Dedifferentiated amniotic fluid mesenchymal stem cell (primary cell): Measurements from ENCODE around the gene NFS1.
"Not testable (repeated sequence)": the region's sequence is repeated elsewhere in the genome, so short reads cannot be mapped to it uniquely, and the experiment has no call there.

Experiments used
- DNase-seq: peaks from one replicate; pipeline ENCODE4 v3.0.0-alpha.2; 2016; ENCODE audit errors: extremely low spot score

The NFS1 gene

DNA sequence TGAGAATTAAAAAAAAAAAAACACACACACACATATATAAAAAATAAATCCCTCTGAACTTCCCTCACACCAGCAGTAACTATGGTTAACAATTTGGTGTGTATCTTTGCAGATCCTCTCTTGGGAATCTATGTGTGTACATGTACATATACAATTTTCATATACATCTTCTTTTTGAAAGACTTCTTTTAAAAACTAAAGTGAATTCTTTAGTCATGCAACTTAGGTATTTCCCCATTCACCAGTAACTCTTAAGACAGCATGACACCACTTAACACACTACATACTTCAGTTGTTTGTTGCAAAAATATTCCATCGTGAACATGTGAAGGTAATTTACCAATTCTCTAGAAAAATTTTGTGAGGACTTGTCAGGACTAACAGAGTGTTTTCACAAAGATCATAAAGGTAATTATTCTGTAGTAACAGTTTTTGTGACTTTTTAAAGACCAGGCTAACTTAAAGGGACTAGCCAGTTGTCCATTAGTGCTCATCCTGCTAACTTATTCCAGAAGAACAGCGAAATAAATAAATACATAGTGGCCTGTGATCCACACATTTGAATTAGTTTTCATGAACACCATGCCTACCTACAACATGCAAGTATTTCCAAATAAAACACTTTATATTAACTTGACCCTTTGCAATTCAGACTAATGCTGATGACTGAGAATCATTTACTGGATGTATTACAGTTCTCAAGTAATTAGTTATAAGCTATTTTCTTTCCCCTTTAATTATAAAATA is 30.9 kb upstream of the NFS1 start:
- DNase-seq = no peak

DNA sequence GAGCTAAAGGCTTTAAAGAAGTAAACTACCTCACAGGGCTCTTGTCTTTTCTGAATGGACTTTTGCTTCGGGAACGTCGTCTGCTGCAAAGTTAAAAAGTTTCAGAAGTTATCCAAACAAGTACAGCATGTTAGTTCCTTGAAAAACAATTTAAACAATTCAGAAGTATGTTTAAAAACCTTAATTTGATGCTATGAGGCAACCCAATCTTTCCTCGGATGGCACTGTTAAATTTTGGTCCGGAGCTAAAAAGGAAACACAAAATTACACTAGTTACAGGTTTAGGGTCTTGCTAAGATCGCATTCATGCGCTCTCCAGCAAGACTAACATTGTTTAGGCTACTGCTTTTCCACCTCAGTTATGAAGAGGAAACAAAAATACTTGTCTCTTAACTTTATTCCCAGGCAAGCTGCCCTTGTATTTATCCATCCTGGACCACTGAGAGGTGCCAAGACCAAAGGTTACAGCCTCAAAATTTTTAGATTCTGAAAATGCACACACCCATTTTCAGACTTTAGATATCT is 30.2 kb upstream of the NFS1 start:
- DNase-seq = no peak

DNA sequence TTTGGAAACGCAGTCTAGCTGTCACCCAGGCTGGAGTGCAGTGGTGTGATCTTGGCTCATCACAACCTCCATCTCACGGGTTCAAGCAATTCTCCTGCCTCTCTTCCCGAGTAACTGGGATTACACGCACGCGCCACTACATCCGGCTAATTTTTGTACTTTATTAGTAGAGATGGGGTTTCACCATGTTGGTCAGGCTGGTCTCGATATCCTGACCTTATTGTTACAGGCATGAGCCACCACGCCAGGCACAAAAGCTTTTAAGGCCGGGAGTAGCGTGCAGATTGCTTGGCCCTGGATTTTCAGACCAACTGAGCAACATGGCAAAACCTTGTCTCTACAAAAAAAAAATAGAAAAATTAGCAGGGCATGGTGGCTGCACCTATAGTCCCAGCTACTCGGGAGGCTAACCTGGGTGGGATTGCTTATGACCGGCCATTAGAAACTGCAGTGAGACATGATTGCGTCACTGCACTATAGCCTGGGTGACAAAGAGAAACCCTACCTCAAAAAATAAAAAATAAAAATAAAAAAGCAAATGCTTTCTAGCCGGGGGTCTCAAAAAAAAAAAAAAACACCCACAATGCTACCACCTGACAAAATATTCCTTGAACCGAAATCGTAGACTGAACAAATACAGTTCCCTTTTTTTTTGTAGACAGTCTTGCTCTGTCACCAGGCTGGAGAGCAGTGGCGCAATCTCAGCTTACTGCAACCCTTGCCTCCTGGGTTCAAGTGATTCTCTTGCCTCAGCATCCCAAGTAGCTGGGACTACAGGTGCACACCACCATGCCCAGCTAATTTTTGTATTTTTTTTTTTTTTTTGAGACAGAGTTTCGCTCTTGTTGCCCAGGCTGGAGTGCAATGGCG is 27.9 kb upstream of the NFS1 start:
- DNase-seq = no peak

DNA sequence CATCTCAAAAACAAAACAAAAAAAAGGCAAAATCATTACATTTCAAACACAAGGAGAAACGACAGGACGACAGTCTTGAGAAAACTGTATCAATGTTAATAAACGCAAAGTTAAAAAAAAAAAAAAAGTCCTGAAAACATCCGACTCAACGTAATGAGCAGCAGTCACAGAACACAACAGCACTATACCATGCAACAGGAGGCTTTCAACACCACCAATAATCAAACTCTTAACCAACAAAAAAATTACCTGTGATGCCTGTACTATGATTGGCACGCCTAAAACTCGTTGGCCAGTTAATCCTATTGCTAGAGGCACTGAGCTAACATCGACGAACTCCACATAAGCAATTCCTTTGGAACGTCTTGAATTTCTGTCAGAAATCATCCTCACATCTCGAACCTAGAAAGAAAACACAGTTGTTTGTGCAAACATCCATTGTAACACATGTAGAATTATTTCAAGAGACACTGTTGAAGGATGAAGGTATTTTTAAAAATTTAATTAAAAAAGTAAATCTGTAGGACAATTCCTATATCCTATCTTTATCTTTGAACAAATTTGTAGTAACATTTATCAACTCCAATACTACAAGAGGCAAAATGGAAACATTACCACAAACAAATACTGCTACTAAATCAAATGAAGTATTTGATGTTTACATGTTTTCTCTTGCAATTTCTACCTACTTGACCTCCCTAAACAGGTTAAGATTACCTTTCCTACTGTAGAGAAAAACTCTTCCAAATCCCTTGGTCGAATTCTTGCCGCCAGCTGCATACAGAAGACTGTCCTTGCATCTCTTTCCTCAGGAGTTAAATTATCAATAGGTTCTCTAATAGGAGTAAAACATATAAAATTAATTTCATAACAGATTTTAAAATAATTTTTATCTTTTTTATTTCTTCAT is 25.4 kb upstream of the NFS1 start:
- DNase-seq = no peak

DNA sequence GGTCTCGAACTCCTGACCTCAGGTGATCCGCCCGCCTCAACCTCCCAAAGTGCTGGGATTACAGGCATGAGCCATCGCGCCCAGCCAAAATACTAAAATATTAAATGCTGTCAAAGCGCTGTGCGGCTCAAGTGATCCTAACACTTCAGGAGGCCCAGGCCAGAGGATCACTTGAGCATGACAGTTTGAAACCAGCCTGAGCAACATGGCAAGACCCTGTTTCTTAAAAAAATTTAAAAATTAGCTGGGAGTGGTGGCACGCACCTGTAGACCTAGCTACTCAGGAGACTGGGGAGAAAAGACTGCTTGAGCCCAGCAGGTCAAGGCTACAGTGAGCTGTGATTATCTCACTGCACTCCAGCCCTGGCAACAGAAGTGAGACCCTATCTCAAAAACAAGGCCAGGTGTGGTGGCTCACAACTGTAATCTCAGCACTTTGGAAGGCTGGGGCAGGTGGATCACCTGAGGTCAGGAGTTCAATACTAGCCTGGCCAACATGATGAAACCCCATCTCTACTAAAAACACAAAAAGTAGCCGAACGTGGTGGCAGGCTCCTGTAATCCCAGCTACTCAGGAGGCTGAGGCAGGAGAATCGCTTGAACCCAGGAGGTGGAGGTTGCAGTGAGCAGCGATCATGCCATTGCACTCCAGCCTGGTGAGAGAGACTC is 24.6 kb upstream of the NFS1 start:
- DNase-seq = not testable (repeated sequence)

DNA sequence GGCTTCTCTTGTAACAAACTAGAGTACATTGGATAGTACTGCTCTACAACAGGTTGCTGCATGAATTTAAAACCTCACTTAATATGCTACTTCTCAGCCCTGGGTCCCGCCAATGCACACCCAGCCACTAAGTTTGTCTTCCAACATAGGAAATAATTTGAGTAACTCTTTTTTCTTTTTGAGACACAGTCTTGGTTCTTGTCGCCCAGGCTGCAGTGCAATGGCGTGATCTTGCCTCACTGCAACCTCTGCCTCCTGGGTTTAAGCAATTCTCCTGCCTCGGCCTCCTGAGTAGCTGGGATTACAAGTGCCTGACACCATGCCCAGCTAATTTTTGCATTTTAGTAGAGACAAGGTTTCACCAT is 24.1 kb upstream of the NFS1 start:
- not testable (repeated sequence) for DNase-seq

DNA sequence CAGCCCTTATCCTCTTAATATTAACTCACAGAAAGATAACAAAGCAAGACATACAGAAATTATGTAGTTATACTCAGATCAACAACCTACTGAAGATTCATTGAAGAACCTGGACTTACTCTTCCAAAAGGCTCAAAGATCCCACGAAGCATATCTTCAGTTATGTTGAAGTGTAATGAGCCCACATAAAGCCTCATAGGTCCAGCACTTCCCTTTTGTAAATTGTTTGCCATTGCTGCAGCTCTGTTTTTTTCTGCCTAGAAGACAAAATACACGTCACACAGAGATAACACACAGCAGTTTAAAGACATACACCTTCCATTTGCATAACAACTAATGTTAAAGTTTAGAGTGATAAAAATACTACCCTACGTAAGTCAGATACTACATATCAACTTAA is 22.5 kb upstream of the NFS1 start:
- no peak for DNase-seq

DNA sequence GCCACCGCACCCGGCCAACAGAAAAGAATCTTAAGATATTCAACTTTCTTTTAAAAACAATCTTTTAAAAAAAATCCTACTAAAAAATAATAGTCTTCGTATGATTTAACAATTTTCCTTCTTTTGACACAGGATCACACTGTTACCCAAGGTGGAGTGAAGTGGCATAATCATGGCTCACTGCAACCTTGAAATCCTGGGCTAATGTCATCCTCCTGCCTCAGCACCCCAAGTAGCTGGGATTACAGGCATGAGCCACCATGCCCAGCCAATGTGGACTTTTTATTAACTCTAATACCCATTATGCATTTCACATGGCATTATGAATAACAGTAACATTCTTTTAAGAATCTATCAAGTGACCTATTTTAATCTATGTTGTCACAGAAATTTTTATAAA is 22.1 kb upstream of the NFS1 start:
- DNase-seq = no peak

DNA sequence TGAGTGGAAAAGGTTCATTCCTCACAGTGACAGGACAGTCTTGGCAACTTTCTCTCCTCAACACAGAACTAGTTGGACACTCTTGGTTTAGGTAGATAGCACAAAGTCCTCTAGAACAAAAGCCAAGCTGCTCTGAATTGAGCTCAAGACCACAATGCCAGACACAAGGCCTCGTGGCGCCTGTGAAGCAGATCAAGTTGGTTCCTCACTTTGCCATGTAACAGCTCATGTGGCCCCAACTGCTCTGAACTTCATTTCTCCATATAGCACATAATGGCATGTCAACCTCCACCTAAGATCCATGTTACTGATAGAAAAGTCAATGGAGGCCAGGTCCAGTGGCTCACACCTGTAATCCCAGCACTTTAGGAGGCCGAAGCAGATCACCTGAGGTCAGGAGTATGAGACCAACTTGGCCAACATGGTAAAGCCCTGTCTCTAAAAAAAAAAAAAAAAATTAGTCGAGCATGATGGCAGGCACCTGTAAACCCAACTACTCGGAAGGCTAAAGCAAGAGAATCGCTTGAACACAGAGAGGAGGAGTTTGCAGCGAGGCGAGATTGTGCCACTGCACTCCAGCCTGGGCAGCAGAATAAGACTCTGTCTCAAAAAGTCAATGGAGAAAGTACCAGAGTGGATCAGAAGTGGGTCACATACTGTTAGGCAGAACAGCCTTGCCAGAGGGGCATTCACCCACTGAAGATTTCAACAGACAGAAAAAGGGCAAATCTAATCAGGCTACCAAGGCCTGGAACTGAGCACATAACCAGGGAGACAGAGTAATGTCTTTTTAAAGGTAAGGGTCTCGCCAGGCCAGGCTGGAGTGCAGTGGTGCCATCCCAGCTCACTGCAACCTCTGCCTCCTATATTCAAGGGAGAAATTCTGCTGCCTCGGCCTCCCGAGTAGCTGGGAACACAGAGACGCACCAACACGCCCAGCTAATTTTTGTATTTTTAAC is 21.3 kb upstream of the NFS1 start:
- no peak for DNase-seq

DNA sequence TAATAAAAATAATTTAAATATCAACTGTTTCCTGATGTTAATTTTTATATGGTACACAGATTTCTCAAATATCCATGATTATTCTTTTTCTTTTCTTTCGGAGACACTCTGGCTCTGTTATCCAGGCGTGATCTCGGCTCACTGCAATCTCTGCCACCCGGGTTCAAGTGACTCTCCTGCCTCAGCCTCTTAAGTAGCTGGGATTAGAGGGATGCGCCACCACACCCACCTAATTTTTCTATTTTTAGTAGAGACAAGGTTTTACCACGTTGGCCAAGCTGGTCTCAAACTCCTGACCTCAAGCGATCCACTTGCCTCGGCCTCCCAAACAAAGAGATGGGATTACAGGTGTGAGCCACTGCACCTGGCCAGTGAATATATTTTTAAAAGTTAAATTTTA is 20.6 kb upstream of the NFS1 start:
- no peak for DNase-seq

DNA sequence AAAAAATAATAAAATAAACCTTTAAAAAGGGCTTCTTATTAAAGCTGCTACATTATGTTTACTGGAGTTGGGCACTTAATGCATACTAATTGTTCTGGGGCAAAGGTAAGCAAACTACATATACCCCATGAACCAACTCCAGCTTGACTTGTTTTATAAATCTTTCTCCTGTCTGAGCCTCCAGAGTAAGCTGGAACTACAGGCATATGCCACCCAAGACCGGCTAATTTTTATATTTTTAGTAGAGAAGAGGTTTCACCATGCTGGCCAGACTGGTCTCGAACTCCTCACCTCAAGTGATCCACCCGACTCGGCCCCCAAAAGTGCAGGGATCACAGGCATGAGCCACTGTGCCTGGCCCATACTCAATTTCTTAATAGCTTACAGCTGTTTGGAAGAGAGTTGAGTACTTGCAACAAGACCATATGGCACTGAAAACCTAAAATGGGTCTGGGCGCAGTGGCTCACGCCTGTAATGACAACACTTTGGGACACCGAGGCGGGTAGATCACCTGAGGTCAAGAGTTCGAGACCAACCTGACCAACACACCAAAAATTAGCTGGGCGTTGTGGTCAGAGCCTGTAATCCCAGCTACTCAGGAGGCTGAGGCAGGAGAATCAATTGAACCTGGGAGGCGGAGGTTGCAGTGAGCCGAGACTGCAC is 20.0 kb upstream of the NFS1 start:
- DNase-seq = no peak

DNA sequence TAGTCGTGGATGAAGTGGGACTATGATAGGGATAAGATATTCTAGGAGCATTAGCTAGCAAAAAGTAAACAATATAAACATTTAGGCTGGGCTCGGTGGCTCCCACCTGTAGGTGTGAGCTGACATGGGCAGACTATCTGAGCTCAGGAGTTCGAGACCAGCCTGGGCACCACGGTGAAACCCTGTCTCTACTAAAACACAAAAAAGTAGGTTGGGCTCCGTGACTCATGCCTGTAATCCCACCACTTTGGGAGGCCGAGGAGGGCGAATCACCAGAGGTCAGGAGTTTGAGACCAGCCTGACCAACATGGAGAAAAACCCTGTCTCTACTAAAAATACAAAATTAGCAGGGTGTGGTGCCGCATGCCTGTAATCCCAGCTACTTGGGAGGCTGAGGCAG is 19.2 kb upstream of the NFS1 start:
- not testable (repeated sequence) for DNase-seq

DNA sequence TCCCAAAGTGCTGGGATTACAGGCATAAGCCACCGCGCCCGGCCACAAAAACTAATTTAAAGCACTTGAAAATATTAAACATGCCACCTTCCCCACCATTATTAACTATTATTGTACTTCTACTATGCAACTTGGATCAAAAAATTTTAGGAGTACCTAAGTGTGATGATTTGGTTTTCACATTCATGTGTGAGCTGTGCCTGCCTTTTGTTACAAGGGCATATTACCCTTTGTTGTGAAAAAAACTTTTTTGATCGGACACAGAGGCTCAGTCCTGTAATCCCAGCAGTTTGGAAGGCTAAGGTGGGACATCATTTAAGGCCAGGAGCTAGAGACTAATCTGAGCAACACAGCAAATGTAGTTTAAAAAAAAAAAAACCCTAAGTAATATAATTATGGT is 17.2 kb upstream of the NFS1 start:
- no peak for DNase-seq

DNA sequence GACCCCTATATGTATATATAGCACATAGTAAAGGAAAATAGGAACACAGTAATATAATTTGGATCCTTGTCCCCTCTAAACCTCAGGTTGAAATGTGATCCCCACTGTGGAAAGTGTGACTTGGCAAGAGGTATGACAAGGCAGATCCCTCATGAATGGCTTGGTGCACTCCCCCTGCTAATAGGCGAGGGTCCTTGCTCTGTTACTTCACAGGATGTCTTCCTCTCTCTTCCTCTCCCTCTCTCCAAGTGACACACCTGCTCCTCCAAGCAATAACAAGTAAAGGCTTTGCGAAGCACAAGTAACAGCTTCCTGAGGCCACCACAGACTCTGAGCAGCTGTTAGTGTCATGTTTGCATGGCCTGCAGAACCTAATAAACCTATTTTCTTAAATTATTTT is 16.5 kb upstream of the NFS1 start:
- no peak for DNase-seq

DNA sequence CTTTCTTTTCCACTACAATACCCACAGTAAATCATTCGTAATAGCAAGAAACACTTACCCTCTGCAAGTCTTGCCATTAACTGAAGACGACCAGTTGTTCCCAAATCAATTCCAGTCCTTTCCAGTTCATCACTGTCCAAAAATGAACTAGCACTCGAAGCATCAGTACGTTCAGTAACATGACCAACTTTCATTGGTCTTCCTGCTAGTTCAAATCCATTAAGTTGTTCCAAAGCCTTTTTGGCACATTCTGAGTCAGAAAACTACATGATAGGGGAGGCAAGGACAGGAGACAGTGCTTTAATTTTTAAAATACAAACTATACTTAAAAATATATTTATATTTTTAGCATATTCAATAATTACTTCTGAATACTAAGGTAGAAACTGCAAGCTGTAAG is 15.0 kb upstream of the NFS1 start:
- no peak for DNase-seq

DNA sequence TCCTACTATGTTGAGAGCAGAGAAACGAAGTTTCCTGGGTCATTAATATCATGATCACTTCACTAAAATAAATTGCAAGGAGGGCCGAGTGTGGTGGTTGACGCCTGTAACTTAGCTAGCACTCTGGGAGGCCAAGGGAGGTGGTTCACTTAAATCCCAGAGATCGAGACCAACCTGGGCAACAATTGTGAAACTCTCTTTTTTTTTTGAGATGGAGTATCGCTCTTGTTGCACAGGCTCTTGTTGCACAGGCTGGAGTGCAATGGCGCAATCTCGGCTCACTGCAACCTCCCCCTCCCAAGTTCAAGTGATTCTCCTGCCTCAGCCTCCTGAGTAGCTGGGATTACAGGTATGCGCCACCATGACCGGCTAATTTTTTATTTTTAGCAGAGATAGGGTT is 14.0 kb upstream of the NFS1 start:
- not testable (repeated sequence) for DNase-seq

DNA sequence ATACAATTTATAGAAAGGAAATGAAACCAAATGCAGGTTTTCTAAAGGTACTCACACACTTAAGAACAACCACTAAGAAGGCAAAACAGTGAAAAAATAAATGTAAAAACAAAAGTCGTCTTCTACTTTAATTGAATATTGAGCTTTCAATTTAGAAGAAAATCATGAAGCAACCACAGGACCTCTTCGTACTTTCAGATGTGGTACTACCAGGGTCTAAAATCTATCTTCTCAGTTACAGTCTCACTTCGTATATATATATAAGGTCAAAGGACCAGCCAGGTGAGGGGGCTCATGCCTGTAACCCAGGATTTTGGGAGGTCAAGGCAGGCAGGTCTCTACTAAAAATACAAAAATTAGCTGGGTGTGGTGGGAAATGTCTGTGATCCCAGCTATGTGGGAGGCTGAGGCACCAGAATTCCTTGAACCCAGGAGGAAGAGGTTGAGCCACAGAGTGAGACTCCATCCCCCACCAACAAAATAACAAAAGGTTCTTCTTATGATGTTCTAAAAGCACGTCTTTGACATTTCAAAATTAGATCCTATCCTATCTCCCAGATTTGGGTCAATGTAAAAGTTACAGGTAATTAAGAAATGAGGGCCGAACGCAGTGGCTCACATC is 12.5 kb upstream of the NFS1 start:
- no peak for DNase-seq

DNA sequence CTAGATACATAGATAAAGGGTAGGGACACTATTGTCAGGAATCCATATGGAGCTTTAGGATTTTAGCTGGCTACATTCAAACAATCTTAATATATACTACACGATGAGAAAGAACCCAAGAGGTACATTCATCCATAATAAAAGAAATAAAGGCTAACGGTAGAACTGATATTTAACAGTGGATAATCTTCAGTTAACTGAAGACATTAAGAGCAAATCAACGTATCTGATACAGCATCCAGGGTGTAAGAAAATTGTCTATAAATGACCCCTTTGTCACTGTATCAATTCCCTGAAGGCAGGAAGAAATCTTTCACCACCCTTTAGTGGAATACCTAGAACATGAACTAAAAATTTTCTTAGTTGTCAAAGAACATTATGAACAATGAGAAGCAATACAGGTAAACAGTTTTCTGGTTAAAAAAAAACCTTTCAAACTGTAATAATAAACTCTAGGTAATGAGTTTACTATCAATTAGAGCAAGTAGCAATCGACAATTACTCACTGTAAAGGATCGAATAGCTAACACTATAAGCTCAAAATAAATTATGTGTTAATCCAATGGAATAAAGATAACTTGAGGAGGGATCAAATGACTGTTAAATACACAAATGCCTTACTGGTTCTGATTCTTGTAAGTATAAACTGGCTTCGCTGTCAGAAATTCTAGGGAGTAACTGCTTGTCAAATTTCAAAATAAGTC is 11.9 kb upstream of the NFS1 start:
- DNase-seq = no peak

DNA sequence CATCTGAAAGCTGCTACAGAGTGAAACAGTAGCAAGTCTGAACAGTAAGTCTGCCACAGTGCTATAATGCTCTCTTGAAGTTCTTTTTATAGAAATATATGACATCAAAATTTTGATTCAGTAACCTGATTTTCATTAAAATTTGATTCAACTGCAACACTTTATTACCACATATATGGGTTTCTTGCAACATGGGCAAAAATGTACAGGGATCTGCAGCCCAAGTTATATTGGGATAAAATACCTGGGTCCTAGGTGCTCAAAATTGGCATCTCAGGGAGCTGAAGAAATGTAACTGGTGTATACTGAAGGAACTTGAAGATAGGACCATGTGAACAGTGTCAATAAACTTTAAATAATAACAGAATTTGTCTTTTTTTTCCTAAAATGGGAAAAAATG is 10.9 kb upstream of the NFS1 start:
- no peak for DNase-seq
